GM12878 (cell line): ENCODE results near the gene CCDC34. TPM values are rescaled to one million over a fixed set of nuclear protein-coding genes. Genes with fewer than 3 reads are reported as not detected.

Source experiments
- ATAC-seq: fragments of 200-7000 bp; cut with Tn5 transposase; 3 replicates; pipeline ENCODE4 v1.9.1; 2020; ENCODE audit warnings: mild to moderate bottlenecking, moderate library complexity
- BruUV-seq: library from RNA; stranded (reverse); fragments of 400-500 nt; replicated peaks from 2 replicates; lab custom pipeline; 2021; lab: Mats Ljungman, UMichigan
- CTCF ChIA-PET: fragments of 300-600 bp; sonication (Branson Sonifier 250); formaldehyde crosslinking; extraction: SDS; loops from one replicate; lab custom pipeline; 2021; ENCODE audit warnings: inconsistent platforms; lab: Yijun Ruan, JAX
- POLR2A ChIA-PET: fragments of 350-600 bp; formaldehyde crosslinking; extraction: SDS; loops from one replicate; lab custom pipeline; 2021; ENCODE audit warnings: inconsistent platforms; lab: Charles Lee
- RAD21 ChIA-PET: fragments of 300-600 bp; sonication (Branson Sonifier 250); formaldehyde crosslinking; loops from one replicate; lab custom pipeline; 2023; ENCODE audit warnings: antibody characterized with exemption; ENCODE audit not compliant: unreplicated experiment; lab: Charles Lee
- SMC1A ChIA-PET: fragments of 300-600 bp; sonication (Branson Sonifier 250); formaldehyde crosslinking; loops from one replicate; lab custom pipeline; 2023; ENCODE audit not compliant: unreplicated experiment, uncharacterized antibody; lab: Charles Lee
- DNase-seq: peaks from one replicate; pipeline ENCODE4 v3.0.0-alpha.2; 2011; ENCODE audit warnings: low read depth, low spot score
- FAIRE-seq: peaks from 3 replicates; lab custom pipeline; 2011; peaks lifted over from hg19 to GRCh38; lab: Jason Lieb, UNC
- H2AFZ ChIP-seq: 2 replicates; pipeline ENCODE4 v1.6.0; 2011; ENCODE audit warnings: low read depth, low read length, control low read depth; ENCODE audit not compliant: control insufficient read depth
- H3K27ac ChIP-seq: 2 replicates; pipeline ENCODE4 v1.5.1; 2011; ENCODE audit warnings: control low read depth; ENCODE audit not compliant: control insufficient read depth, insufficient read depth
- H3K27me3 ChIP-seq, 2 experiments: replicated peaks in 1 of 2; 2 replicates each; pipeline versions ENCODE4 v1.6.0 to v1.6.1; 2011; ENCODE audit warnings: low read length in 1 of 2; ENCODE audit not compliant: control insufficient read depth in 2 of 2, insufficient read depth in 2 of 2
- H3K36me3 ChIP-seq, 2 experiments: 2 replicates each; pipeline ENCODE4 v1.5.1; 2011; ENCODE audit warnings: low read length in 1 of 2; ENCODE audit not compliant: control insufficient read depth in 2 of 2, insufficient read depth in 2 of 2
- H3K4me1 ChIP-seq: 2 replicates; pipeline ENCODE4 v1.6.1; 2011; ENCODE audit warnings: mild to moderate bottlenecking, low read length, moderate library complexity, mixed read lengths; ENCODE audit not compliant: control insufficient read depth, insufficient read depth
- H3K4me2 ChIP-seq: 2 replicates; pipeline ENCODE4 v1.6.0; 2011; ENCODE audit warnings: control low read depth; ENCODE audit not compliant: control insufficient read depth, insufficient read depth
- H3K4me3 ChIP-seq: fragments of 200-600 bp; sonication (generic); 2 replicates; pipeline ENCODE4 v1.5.1; 2016
- H3K79me2 ChIP-seq: 2 replicates; pipeline ENCODE4 v1.6.0; 2011; ENCODE audit warnings: low read length; ENCODE audit not compliant: control insufficient read depth, insufficient read depth
- H3K9ac ChIP-seq: 2 replicates; pipeline ENCODE4 v1.8.0; 2011; ENCODE audit warnings: low read length, control low read depth, mixed read lengths; ENCODE audit not compliant: control insufficient read depth, insufficient read depth
- H3K9me3 ChIP-seq: replicated peaks from 3 replicates; pipeline ENCODE4 v1.5.1; 2011; ENCODE audit warnings: mild to moderate bottlenecking, low read length; ENCODE audit not compliant: control insufficient read depth, insufficient read depth
- H4K20me1 ChIP-seq: 2 replicates; pipeline ENCODE4 v1.6.0; 2011; ENCODE audit not compliant: control insufficient read depth, insufficient read depth
- ATF2 ChIP-seq: IDR thresholded peaks from 2 replicates; pipeline ENCODE4 v1.6.1; 2012; ENCODE audit warnings: low read length, inconsistent platforms
- ATF7 ChIP-seq: fragments of 450-650 bp; IDR thresholded peaks from 2 replicates; pipeline ENCODE4 v1.6.1; 2016; ENCODE audit warnings: low read depth, mild to moderate bottlenecking
- BCL11A ChIP-seq: IDR thresholded peaks from 2 replicates; pipeline ENCODE4 v1.6.1; 2011; ENCODE audit warnings: low read depth, low read length
- BHLHE40 ChIP-seq, 2 experiments: fragments of 450-650 bp in 1 of 2; IDR thresholded peaks; 2 replicates each; pipeline ENCODE4 v1.6.1; 2011 to 2017; ENCODE audit warnings: low read depth in 2 of 2, borderline replicate concordance in 1 of 2, improper control_type of control experiment in 1 of 2, low read length in 1 of 2, mild to moderate bottlenecking in 1 of 2
- BRCA1 ChIP-seq: IDR thresholded peaks from 2 replicates; pipeline ENCODE4 v1.6.1; 2011; ENCODE audit warnings: low read depth, low read length, improper control_type of control experiment
- CHD4 ChIP-seq: fragments of 200-600 bp; sonication (generic); IDR thresholded peaks from 2 replicates; pipeline ENCODE4 v1.6.1; 2016; ENCODE audit warnings: mild to moderate bottlenecking
- CTCF ChIP-seq, 3 experiments: IDR thresholded peaks in 2 of 3; conservative IDR thresholded peaks in 1 of 3; 2 replicates each; pipeline ENCODE4 v1.5.1; 2011; ENCODE audit warnings: low read depth in 3 of 3, low read length in 3 of 3, mild to moderate bottlenecking in 3 of 3, control low read depth in 2 of 3, moderate library complexity in 2 of 3, inconsistent platforms in 1 of 3, mixed read lengths in 1 of 3; ENCODE audit not compliant: control insufficient read depth in 2 of 3, insufficient read depth in 1 of 3; ENCODE audit errors: extremely low read depth in 1 of 3
- HDGF ChIP-seq: fragments of 450-650 bp; IDR thresholded peaks from 2 replicates; pipeline ENCODE4 v1.6.1; 2016; ENCODE audit warnings: antibody characterized with exemption
- KAT2A ChIP-seq: conservative IDR thresholded peaks from 2 replicates; pipeline ENCODE4 v1.6.1; 2011; ENCODE audit warnings: low read depth, low read length; ENCODE audit not compliant: control insufficient read depth
- MEF2A ChIP-seq: IDR thresholded peaks from 2 replicates; pipeline ENCODE4 v1.6.1; 2011; ENCODE audit warnings: low read depth, mild to moderate bottlenecking, low read length, moderate library complexity; ENCODE audit not compliant: insufficient read depth
- MEF2B ChIP-seq: fragments of 450-650 bp; IDR thresholded peaks from 2 replicates; pipeline ENCODE4 v1.6.1; 2018; ENCODE audit warnings: mild to moderate bottlenecking, moderate library complexity; ENCODE audit not compliant: partially characterized antibody, poor library complexity, severe bottlenecking
- NKRF ChIP-seq: fragments of 450-650 bp; conservative IDR thresholded peaks from 2 replicates; pipeline ENCODE4 v1.6.1; 2017; ENCODE audit warnings: mild to moderate bottlenecking, moderate library complexity
- RELA ChIP-seq: fragments of 450-650 bp; IDR thresholded peaks from 2 replicates; pipeline ENCODE4 v1.8.0; 2014; ENCODE audit warnings: borderline replicate concordance; ENCODE audit not compliant: partially characterized antibody
- RUNX3 ChIP-seq: IDR thresholded peaks from 2 replicates; pipeline ENCODE4 v1.6.1; 2012; ENCODE audit warnings: low read length, inconsistent platforms
- SREBF2 ChIP-seq: IDR thresholded peaks from 2 replicates; pipeline ENCODE4 v1.6.1; 2012; ENCODE audit warnings: mild to moderate bottlenecking, low read length
- TAF1 ChIP-seq: IDR thresholded peaks from 2 replicates; pipeline ENCODE4 v1.6.1; 2011; ENCODE audit warnings: mild to moderate bottlenecking, low read depth, low read length, borderline replicate concordance
- USF2 ChIP-seq: IDR thresholded peaks from 2 replicates; pipeline ENCODE4 v1.6.1; 2011; ENCODE audit warnings: low read depth, low read length, improper control_type of control experiment, borderline replicate concordance
- ZNF384 ChIP-seq: IDR thresholded peaks from 2 replicates; pipeline ENCODE4 v1.6.1; 2012; ENCODE audit warnings: low read depth, mild to moderate bottlenecking, low read length, improper control_type of control experiment, borderline replicate concordance
- ZSCAN29 ChIP-seq: fragments of 450-650 bp; IDR thresholded peaks from 2 replicates; pipeline ENCODE4 v1.6.1; 2017; ENCODE audit warnings: mild to moderate bottlenecking, moderate library complexity
- WGBS: methylation state at CpG from one replicate; pipeline ENCODE4 v1.1.6; 2016; ENCODE audit warnings: low lambda C conversion rate; ENCODE audit not compliant: insufficient replicate concordance, insufficient coverage; ENCODE audit errors: missing lambda C conversion rate; 5-methylcytosine and 5-hydroxymethylcytosine counted together
- in situ Hi-C: fragments of 300-500 bp; cut with MboI; formaldehyde crosslinking; loops from 9 replicates; pipeline ENCODE4 v1.14.3; 2018; ENCODE audit warnings: mixed read lengths
- intact Hi-C: fragments of 100-400 bp; cut with micrococcal nuclease; formaldehyde crosslinking; loops from one replicate; pipeline ENCODE4 v1.14.2; 2022; ENCODE audit not compliant: unreplicated experiment
- polyA plus RNA-seq, 11 experiments: library from polyadenylated mRNA; depleted of rRNA in 4 of 11; unstranded in 6 of 11; stranded (reverse) in 5 of 11; fragments of >200 nt; fragmentation: Nextera tagmentation in 4 of 11; fragmentation: Illumina TruSeq in 1 of 11; extraction: Ambion mirVana in 4 of 11; extraction: Trizol in 1 of 11; gene quantifications; 1 replicate in 1 of 11; 2 replicates in 10 of 11; pipeline versions ENCODE4 v1.2.1 to v1.2.3, GENCODE V29; 2011 to 2016; ENCODE audit warnings: inconsistent platforms in 2 of 11, missing spikeins in 2 of 11, low read depth in 1 of 11
- total RNA-seq, 4 experiments: library from RNA; depleted of rRNA in 3 of 4; stranded (reverse); fragments of >200 nt in 3 of 4; fragmentation: Illumina TruSeq in 1 of 4; extraction: Trizol in 1 of 4; gene quantifications; 2 replicates each; pipeline versions ENCODE4 v1.2.1 to v1.2.3, GENCODE V29; 2013 to 2021

Gene CCDC34
- total and polyA plus RNA-seq, 10 of the 15 experiments (the other 5 are each of a cell fraction or from before 2014, with no cell fraction given), result 6.2 to 39.1 (median 14.6) TPM

GRCh38 chr11:27402450-27402849 lies 39.4 kb upstream of the CCDC34 start:
- 53% methylated on average over 2 of the region's 2 CpGs for WGBS
- BruUV-seq, result no TSS peak
- Histone ChIP-seq H3K4me2 (no peak overlapping the region), H3K36me3 (no peaks in the 10 kb centered on the region), H3K27ac (no peak overlapping the region), H3K9ac (no peak overlapping the region), H3K4me1 (no peaks in the 10 kb centered on the region), H3K27me3 (no peaks in the 10 kb centered on the region), H3K79me2 (no peaks in the 10 kb centered on the region), H3K4me3 (no peak overlapping the region), H2AFZ (no peak overlapping the region), H4K20me1 (no peaks in the 10 kb centered on the region), H3K9me3 (no peaks in the 10 kb centered on the region)
- intact Hi-C loops, result no loop called here
- TF ChIP-seq RELA, result no peak
- no peak for TF ChIP-seq MEF2A
- no peak for TF ChIP-seq HDGF
- no peak for TF ChIP-seq NKRF
- no peak for TF ChIP-seq USF2
- no peak for TF ChIP-seq BCL11A
- TF ChIP-seq TAF1, result no peak
- no peak for TF ChIP-seq ZSCAN29
- no peak for TF ChIP-seq CHD4
- no peak for TF ChIP-seq RUNX3
- no peak for TF ChIP-seq ATF2
- no peak for TF ChIP-seq BHLHE40 (IDR thresholded peaks at IDR 0.05; ENCODE audit: borderline replicate concordance in 1 of 2, low read depth in 2 of 2, low read length in 1 of 2)
- TF ChIP-seq BRCA1, result no peak
- TF ChIP-seq ATF7, result no peak
- no peak for TF ChIP-seq SREBF2
- no peak for TF ChIP-seq KAT2A
- no peak for TF ChIP-seq MEF2B
- no peak for TF ChIP-seq ZNF384
- TF ChIP-seq CTCF (IDR thresholded peaks at IDR 0.05 in 2 of 3, conservative IDR thresholded peaks at IDR 0.05 in 1 of 3; ENCODE audit: control insufficient read depth in 2 of 3, extremely low read depth in 1 of 3, insufficient read depth in 1 of 3, low read depth in 3 of 3, low read length in 3 of 3), result no peak
- CTCF ChIA-PET, result interaction anchor here (0.7 to 1.0 kb wide), 3 partner anchors 10 to 106 kb away, joined by 3 to 4 read pairs (median 3); no protein-coding TSS in a partner anchor
- in situ Hi-C loops, result no loop called here
- no peak for ATAC-seq
- no peak for DNase-seq
- POLR2A ChIA-PET, result no interaction called here
- RAD21 ChIA-PET, result no interaction called here
- SMC1A ChIA-PET, result interaction anchor here (0.9 to 1.0 kb wide), 2 partner anchors 15 to 83 kb away, joined by 4 read pairs; no protein-coding TSS in a partner anchor
- no peak for FAIRE-seq
